Renal cortex interstitium (tissue), 11 donors: Measurements from ENCODE around the gene NF2. TPM values are rescaled to one million over a fixed set of nuclear protein-coding genes. Genes with fewer than 3 reads are reported as not detected.

Experiments
- DNase-seq, 11 donors: peaks; one replicate each; pipeline ENCODE4 v3.0.0-alpha.2; 2013; ENCODE audit warnings: low read depth in 9 of 11, low spot score in 4 of 11; ENCODE audit errors: extremely low read depth in 1 of 11
- polyA plus RNA-seq, 3 donors: library from polyadenylated mRNA; unstranded; fragments of 120-200 nt; gene quantifications; one replicate each; pipeline ENCODE4 v1.2.1, GENCODE V29; 2013; ENCODE audit not compliant: insufficient read length in 3 of 3

NF2 gene
- polyA plus RNA-seq, 3 donors: 27.2 to 29.6 (median 29.3) TPM

DNA sequence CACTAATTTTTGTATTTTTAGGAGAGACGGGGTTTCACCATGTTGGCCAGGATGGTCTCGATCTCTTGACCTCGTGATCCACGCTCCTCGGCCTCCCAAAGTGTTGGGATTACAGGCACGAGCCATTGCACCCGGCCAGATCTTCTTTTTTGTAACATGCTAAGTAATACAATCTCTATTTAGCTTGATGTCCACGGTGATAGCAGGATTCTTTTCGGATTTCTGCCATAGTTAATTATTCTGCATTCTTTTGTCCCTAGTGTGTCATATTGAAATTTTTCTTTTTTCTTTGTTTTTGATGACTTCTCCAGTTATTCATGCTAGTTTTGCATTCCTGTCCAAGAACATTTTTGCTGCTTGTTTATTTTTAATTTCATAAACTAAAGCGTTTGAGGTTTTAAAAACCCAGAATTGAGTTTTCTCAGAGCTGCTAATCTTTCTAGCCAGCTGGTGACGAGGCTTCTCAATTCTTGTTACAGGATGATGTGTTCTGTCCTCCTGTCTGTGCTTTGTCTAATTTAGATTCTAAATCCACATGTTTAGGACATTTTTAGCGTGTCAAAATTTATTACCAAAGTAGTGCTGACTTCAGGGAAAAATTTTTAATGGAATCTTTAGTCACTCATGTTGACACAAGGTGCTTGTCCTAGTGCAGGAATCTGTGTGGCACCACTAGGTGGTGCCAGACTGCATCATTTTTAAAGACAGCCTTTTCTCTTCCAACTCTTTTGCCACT is 21.8 kb downstream of the NF2 start:
- peak in 5 of 11 donors; percentile 41 to 70 (median 54) for DNase-seq

DNA sequence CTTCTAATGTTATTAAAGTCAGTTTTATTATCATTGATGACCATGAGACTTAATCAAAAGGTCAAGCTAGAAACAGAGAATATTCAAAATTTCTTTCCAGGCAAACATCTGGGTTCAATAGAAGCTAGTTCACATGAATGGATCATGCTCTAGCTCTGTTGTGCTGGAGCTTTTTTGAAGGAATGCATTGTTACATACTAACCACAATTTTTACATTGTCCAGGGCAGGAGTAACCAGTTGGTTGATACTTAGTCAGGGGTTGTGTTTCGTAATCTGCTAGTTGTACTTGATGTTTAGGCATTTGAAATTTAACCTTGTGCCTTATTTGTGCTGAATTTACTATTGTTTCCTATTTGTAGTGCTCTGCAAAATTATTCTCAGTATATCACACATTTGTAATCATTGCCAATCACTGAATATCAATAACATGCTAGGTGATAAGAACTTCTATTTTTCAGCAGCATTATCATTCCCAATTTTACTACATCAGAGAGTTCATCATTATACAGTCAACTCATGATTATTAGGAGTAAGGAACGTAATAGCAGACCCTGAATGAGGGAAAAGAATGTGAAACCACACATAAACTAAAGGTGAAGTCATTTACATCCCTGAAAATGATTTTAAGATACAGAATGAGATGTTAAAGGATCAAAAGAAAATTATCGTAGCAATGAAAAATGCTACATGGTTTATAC is 23.2 kb downstream of the NF2 start:
- no peak for DNase-seq

DNA sequence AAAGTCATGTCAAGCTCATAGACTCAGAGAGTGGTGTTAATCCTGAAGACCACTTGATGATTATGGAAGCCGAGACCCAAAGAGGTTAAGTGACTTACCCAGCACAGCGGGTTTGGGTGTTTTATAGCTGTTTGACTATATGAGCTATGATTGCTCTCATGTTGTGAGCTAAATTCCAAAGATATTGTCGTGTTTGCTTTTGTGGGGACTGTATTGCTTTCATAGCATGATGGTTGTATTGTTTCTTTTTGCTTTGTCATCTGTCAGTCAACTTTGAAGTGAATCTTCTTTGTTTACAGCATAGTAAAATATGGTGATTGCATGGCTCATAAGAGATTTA is 23.7 kb downstream of the NF2 start:
- DNase-seq: no peak

DNA sequence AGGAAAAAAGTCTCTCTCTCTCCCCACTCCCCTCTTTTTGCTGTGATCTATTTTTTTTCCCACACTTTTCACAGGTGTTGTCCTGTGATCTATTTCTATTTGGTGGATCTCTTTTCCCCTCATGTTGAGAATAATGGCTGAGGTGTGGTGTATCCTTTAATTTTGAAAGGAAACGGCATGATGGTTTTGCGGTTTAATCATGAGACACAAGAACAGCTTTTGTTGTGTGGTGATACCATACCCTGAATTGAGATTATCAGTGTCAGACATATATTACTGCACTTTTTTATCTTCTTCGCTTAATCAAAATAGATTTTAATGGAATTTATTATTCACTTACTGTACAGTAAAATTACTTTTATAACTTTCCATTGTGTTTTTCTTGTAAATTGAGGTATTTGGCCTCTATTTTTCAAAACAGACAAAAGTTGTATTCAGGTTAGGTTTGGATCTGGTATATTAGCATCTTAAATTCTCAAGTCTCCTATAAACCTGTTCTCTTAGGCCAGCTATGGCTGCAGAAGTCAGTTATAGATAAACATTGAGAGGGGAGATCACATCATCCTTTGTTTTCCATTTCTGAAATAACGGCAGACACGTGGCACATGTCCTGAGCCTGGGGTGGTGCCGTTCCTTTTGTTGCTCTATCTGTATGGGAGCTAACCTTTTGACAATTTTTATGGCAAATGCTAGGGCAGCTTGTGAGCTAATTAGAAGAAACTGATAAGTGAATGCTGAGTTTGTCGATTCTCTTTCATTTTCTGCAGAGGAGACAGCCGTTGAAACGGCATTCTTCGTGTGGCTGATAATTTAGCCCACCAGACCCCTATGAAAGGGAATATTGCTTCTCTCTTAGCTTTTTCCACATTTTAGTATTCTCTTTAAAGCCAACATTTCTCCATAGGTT is 25.8 kb downstream of the NF2 start:
- no peak for DNase-seq

DNA sequence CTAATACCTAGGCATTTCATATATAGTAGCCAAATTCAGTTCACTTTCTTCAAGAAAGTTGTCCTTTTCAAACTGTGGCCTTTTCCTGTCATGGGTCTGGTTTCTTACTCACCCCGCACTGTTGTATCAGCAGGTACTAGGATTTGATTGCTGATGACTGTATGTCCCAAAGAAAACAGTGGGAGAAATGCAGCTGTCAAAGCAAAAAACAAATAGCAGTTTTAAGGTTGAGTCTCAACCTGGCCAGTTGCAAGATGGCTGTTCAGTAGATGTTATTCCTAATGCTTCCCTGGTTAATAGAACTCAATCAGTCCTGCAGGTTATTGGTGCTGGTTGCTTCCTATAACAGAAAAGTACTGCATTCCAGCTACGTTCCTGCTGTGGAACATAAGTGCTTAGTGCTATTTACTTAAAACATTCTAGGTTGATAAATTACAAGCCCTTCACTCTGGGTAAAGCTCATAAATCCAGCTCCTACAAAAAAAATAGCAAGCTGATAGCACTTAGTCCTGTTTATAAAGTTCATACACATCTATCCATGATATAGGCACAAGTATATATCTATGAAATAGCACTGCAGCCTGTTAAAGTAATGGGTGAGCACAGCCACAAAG is 26.6 kb downstream of the NF2 start:
- no peak for DNase-seq

DNA sequence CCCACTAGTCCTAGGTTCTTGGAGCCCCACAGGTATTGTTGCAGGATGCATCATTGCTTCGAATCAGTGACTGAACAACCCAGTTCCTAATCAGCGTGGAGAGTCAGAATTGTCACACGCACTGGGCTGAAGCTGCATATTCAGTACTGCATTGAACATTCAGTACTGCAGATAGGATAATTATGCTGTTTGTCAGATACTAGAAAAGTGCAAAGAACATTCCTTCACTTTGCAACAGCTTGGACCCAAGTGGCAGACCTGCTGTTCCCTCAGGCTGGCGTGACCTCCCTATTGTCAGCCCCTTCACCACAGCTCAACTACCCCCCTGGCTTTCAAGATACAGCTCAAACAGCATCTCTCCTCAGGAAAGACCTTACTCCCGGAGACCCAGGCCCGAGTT is 27.6 kb downstream of the NF2 start:
- no peak for DNase-seq

DNA sequence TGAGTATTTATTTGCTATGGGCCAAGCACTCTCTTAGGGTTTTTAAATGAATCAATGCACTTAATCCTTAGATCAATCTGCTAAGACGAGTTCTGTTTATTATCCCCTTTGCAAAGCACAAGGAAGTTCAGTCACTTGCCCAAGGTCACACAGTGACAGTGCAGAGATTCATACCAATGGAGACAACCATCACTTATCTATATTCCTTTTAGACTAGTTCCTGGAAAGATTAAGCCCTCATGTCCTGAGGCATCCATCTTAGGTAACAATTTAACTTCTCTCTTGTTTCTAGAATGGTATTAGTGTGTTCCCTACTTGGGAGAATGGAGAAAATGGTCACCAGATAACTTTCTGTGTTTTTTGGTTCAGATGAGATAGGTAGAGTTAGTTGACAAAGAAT is 28.3 kb downstream of the NF2 start:
- DNase-seq: no peak

DNA sequence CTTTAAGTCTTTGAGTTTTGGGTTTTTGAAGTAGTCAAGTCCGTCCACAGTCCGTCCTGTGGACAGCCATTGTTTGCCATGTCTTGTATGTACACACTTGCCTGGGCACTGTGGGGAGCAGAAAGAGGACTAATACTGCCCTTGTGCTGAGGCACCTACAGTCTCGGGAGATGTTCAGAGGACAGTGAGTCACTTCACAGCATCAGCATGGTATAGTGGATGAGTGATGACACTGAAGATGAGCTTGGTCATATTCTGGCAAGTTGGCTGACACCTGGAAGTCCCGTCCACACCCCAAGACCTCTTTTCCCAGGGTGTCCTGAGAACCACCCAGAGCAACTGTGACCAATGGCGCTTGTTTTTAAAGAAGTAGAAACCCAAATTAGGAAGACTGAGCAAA is 29.2 kb downstream of the NF2 start:
- DNase-seq: no peak

DNA sequence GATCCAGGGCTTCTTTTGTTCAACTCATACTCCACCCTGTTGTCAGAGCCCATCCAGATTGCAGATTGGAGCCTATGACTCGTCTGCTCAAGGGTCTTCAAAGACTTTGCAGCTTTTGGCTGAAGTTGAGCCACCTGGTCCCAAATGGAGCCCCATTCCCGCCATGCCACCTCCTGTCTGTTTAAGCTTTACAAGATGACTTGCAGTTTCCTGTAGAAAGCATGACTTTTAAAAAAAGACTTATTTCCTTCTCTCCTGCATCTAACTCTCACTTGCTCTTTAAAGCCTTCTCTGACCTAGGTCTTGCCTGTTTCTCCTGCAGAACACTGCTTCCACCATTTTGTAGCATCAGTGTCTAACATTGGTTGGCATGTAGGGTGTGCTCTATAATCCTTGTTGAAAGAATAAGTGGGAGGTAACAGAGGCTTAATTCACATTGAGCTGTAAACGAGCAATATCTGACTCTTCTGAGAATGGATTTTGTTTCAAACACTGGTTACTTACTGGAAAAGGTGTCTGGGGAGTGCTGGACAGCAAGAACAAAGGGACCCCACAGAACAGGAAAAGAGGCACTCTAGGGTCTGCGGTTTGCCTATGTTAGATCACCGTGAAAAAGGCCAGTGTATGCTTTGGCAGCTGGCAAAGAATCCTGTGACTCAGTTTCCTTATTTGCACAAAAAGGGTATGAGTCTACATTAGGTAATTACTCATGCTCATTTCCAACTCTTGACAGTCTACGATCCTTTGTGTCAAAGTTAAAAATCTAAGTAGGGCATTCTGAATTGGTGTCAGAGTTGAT is 30.3 kb downstream of the NF2 start:
- DNase-seq: no peak

DNA sequence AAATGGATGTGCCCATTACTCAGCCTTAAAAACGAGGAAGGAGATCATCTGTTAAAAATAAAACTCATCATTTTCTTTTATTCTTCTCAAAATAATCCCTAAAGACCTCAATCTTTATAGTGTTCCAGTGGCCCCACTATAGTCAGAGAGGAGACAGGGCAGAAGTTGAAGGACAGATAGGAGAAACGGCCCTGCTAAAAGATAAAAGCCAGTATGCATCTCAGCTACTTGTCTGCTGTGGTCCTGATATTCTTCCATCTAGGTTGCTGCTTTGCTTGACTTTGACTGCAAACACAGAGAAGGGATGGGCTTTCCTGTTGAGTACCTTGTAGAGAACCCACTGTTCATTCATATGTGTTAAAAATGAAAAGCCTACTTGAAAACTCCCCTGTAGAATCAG is 31.4 kb downstream of the NF2 start:
- no peak for DNase-seq

DNA sequence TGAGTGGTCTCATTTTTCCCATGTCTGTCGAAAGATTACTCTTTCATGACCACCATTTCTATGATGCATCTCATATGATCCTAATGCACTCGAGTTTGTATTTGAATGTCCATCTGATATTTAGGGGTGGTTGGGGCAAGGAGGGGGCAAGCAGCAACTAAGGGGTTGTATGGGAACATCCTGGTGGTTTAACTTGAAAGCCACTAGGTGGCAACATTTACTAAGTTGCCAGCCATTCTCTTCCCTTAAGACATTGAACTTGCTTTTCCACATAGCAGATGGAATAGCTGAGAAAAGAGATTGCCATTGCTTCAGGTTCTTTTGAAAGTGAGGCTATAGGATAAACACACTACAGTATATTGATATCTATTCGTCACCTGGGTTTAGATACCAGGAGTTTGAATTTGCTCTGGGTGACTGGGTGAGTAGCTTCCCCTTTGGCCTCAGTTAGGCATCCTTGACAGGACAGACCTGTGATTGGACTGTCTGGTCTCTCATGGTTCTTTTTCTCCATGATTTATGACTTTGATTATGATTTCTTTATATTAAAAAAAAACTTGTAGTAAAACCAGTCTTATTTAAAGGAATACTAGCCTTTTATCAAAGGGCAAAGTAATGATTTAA is 32.4 kb downstream of the NF2 start:
- peak in 3 of 11 donors; percentile 24 to 49 (median 36) for DNase-seq

DNA sequence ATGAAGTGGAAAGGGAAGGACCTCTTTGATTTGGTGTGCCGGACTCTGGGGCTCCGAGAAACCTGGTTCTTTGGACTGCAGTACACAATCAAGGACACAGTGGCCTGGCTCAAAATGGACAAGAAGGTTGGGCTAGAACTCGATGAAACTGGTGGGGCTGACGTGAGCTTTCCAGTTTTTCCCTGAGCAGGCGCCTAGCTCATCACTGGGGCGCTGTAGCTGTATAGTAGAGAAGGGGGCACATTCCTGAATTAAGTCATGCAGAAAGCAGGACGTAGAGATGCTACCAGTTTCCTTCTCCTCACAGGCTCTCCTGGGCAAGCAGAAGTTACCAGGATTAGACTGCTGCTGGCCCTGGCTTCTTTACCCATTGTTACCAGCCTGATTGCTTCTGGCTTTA is 33.3 kb downstream of the NF2 start:
- DNase-seq: peak in 3 of 11 donors; percentile 30 to 51 (median 41)

DNA sequence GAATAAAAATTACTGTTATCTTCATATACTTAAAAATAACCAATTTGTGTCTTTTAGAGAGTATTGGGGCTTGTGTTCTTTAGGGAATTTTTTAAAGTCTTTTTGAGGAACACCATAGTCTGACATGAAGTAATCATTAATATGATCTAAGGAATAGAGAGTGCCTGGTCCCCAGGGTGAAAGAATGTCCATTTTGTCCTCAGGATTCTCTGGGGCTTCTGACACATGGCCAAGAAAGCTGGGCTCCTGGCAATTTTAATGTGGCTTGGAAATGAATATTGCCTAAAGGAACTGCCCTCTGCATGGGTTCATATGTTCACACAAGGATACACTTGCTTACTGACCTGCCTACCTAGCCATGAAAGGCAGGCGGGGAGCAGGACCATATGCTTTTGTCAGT is 33.7 kb downstream of the NF2 start:
- no peak for DNase-seq

DNA sequence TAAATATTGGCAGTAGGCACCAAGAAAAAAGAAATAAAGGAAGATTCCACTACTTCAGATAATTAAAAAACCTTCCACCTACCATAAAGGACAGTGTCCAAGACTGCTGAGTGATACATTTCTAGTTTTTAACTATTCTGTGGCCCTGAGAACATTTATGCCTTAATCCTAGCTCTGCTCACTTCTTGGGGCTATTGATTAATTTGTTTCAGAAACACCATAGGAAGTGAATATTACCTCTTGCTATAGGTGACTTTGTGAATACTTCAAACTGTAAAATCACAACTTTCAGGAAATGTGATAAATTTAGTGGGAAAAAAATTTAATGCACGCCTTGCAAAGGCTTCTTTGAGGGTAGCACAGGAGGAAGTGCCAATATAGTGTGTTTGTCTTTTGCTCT is 35.2 kb downstream of the NF2 start:
- DNase-seq: no peak

DNA sequence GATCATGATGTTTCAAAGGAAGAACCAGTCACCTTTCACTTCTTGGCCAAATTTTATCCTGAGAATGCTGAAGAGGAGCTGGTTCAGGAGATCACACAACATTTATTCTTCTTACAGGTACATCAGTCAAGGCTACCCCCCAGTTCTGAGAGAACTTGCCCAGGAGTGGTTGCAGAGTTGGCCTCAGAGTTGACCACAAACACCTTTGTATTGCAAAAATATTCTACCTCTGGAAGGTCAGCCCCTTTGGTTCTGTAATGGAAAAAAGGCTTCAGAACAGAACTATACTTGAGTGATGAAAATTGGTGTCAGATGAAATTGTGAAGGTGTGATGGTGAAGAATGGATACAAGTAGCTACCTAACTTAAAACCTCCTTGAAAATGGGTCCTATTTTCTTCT is 35.7 kb downstream of the NF2 start:
- no peak for DNase-seq

DNA sequence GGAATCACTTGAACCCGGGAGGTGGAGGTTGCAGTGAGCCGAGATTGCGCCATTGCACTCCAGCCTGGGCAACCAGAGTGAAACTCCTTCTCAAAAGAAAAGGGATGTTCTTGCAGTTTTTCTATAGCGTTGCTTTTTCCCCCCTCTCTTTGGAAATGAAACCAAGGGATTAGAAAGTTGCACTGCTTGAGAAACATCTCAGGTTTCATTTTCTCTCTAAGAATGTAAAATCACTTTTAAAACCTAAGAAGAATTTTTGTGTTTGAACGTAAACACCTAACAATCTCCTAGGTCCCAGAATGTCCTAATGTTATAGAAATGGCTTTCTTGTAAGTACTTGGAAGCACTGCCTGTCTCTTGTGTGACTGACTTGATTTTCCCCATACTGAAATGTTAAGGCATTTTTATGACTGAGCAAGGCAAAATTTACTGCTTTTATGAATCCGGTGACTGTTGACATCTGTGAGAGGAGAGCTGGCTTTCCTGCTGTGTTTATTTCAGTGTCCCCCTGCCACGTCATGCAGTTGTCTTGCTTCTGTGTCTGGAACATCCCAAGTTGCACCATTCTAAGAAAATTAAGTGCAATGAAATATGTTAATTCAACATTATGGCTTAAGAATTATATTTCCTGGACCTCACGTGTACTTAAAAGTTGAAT is 37.7 kb downstream of the NF2 start:
- peak in 7 of 11 donors; percentile 49 to 76 (median 59) for DNase-seq

DNA sequence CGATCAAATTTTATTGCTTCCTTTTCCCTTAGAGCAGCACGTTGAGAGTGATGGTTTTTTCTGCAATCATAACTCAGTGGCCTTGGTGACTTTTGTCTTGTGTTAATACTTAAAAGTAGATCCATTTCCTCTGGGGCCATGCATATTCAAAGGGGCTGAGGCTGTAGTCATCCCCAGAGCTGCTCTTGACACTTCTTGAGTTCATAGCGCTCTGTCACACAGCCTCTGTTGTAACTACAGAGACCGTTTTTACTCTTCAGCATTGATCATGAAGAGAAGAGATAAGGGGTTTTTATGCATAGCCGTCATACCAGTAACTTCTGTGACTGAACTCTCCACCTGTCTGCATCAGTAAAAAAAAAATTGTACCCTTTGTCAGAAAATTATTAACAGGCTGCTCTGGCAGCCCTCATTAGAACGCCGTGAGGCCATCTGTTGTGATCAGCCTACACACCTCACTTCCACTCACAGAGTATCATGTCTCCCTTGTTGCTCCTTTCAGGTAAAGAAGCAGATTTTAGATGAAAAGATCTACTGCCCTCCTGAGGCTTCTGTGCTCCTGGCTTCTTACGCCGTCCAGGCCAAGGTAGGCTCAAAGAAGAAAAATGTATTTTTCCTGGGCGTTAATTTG is 38.4 kb downstream of the NF2 start:
- DNase-seq: no peak
